Thoracic aorta (tissue), 2 donors: ENCODE data around the gene MBD3L2B. TPM values are rescaled to one million over a fixed set of nuclear protein-coding genes. Genes with fewer than 3 reads are reported as not detected.

Source experiments
- ATAC-seq: fragments of 150-250 bp; one replicate; pipeline ENCODE4 v1.8.0; 2017; ENCODE audit warnings: low read depth; ENCODE audit not compliant: insufficient number of reproducible peaks, low FRiP score
- DNase-seq: peaks from one replicate; pipeline ENCODE4 v3.0.0-alpha.2; 2020; ENCODE audit warnings: low spot score
- H3K27ac ChIP-seq, 2 donors: fragments of 200-600 bp; sonication (generic); 1 replicate in 1 of 2; 2 replicates in 1 of 2; pipeline ENCODE4 v1.5.1; 2016; ENCODE audit warnings: mild to moderate bottlenecking in 2 of 2, moderate library complexity in 2 of 2
- H3K27me3 ChIP-seq: fragments of 200-600 bp; sonication (generic); replicated peaks from 2 replicates; pipeline ENCODE4 v1.6.0; 2016; ENCODE audit warnings: mild to moderate bottlenecking; ENCODE audit not compliant: insufficient read depth
- H3K36me3 ChIP-seq: fragments of 200-600 bp; sonication (generic); one replicate; pipeline ENCODE4 v1.5.1; 2016
- H3K4me1 ChIP-seq, 2 donors: fragments of 200-600 bp; sonication (generic); 1 replicate in 1 of 2; 2 replicates in 1 of 2; pipeline versions ENCODE4 v1.5.1 to v1.6.0; 2016; ENCODE audit warnings: low read depth in 2 of 2, mild to moderate bottlenecking in 1 of 2; ENCODE audit not compliant: control insufficient read depth in 1 of 2
- H3K4me3 ChIP-seq: fragments of 200-600 bp; sonication (generic); 2 replicates; pipeline ENCODE4 v1.5.1; 2016; ENCODE audit warnings: mild to moderate bottlenecking
- H3K9me3 ChIP-seq: fragments of 200-600 bp; sonication (generic); 2 replicates; pipeline ENCODE4 v1.5.1; 2016
- CTCF ChIP-seq: fragments of 200-600 bp; sonication (generic); IDR thresholded peaks from one replicate; pipeline ENCODE4 v1.5.1; 2019; ENCODE audit warnings: antibody characterized with exemption
- total RNA-seq, 2 donors: library from RNA; depleted of rRNA; stranded (reverse); fragments of >200 nt; gene quantifications; one replicate each; pipeline versions ENCODE4 v1.1.0 to v1.2.3, GENCODE V29; 2016

The MBD3L2B gene
- total RNA-seq, 2 donors from 2014 or later, result not detected

GRCh38 chr19:7000333-7000732 lies 20.9 kb downstream of the MBD3L2B start:
- DNase-seq (no peak), ATAC-seq (no peak)

GRCh38 chr19:6999933-7000332 lies 21.3 kb downstream of the MBD3L2B start:
- Histone ChIP-seq H3K36me3 (no peaks in the 10 kb centered on the region), H3K4me3 (no peak overlapping the region), H3K4me1 (no peaks in the 10 kb centered on the region), H3K27ac (no peak overlapping the region), H3K27me3 (no peaks in the 10 kb centered on the region), H3K9me3 (no peaks in the 10 kb centered on the region)
- DNase-seq, result no peak
- ATAC-seq, result no peak
- TF ChIP-seq CTCF, result no peak

More at GRCh38 chr19:7000333-7000732, 20.9 kb downstream of the MBD3L2B start:
- Histone ChIP-seq H3K4me3 (no peak overlapping the region), H3K27ac (no peak overlapping the region), H3K36me3 (no peaks in the 10 kb centered on the region), H3K9me3 (no peaks in the 10 kb centered on the region), H3K27me3 (no peaks in the 10 kb centered on the region), H3K4me1 (no peaks in the 10 kb centered on the region)
- TF ChIP-seq CTCF, result no peak

- no peak for TF ChIP-seq CTCF
- Histone ChIP-seq H3K4me1 (no peaks in the 10 kb centered on the region), H3K27ac (no peak overlapping the region), H3K9me3 (no peaks in the 10 kb centered on the region), H3K36me3 (no peaks in the 10 kb centered on the region), H3K4me3 (no peak overlapping the region), H3K27me3 (no peaks in the 10 kb centered on the region)
- DNase-seq (no peak), ATAC-seq (no peak)
Observed at GRCh38 chr19:6997679-6998445, 23.4 kb downstream of the MBD3L2B start.

- TF ChIP-seq CTCF, result no peak
- Histone ChIP-seq H3K27ac (no peak overlapping the region), H3K36me3 (no peaks in the 10 kb centered on the region), H3K9me3 (no peaks in the 10 kb centered on the region), H3K4me1 (no peaks in the 10 kb centered on the region), H3K4me3 (no peak overlapping the region), H3K27me3 (no peaks in the 10 kb centered on the region)
- no peak for DNase-seq
- ATAC-seq, result no peak
Observed at GRCh38 chr19:6996810-6997209, 24.4 kb downstream of the MBD3L2B start.

- Histone ChIP-seq H3K27me3 (no peaks in the 10 kb centered on the region), H3K4me3 (no peak overlapping the region), H3K4me1 (no peaks in the 10 kb centered on the region), H3K27ac (no peak overlapping the region), H3K36me3 (no peaks in the 10 kb centered on the region), H3K9me3 (no peaks in the 10 kb centered on the region)
- no peak for ATAC-seq
- TF ChIP-seq CTCF, result no peak
- DNase-seq, result no peak
Observed at GRCh38 chr19:6995054-6995453, 26.2 kb downstream of the MBD3L2B start.
